Tibial artery (tissue), 4 donors: ENCODE data around the gene GAK.
A peak's percentile ranks its signal among the peaks of the same experiment; 100 is the strongest.

ENCODE experiments used
- DNase-seq, 2 donors: peaks; one replicate each; pipeline ENCODE4 v3.0.0-alpha.2; 2019
- H3K27ac ChIP-seq, 2 donors: fragments of 200-600 bp; sonication (generic) in 1 of 2; 1 replicate in 1 of 2; 2 replicates in 1 of 2; pipeline ENCODE4 v1.5.1; 2018 to 2019; ENCODE audit warnings: mild to moderate bottlenecking in 1 of 2
- H3K27me3 ChIP-seq, 2 donors: fragments of 200-600 bp; sonication (generic) in 1 of 2; one replicate each; pipeline versions ENCODE4 v1.5.1 to v1.6.0; 2016 to 2019
- H3K36me3 ChIP-seq, 3 donors: fragments of 200-600 bp; sonication (generic) in 2 of 3; one replicate each; pipeline ENCODE4 v1.5.1; 2016 to 2019; ENCODE audit warnings: mild to moderate bottlenecking in 2 of 3
- H3K4me1 ChIP-seq, 4 donors: fragments of 200-600 bp; sonication (generic) in 2 of 4; 1 replicate in 3 of 4; 2 replicates in 1 of 4; pipeline ENCODE4 v1.5.1; 2016 to 2019
- H3K4me3 ChIP-seq, 2 donors: fragments of 200-600 bp; sonication (generic) in 1 of 2; 1 replicate in 1 of 2; 2 replicates in 1 of 2; pipeline ENCODE4 v1.5.1; 2018 to 2019; ENCODE audit warnings: mild to moderate bottlenecking in 2 of 2
- H3K9me3 ChIP-seq, 3 donors: fragments of 200-600 bp; sonication (generic) in 1 of 3; one replicate each; pipeline ENCODE4 v1.5.1; 2016 to 2019
- CTCF ChIP-seq, 2 experiments: fragments of 200-600 bp in 1 of 2; fragments of 450-650 bp in 1 of 2; IDR thresholded peaks; one replicate each; pipeline ENCODE4 v1.5.1; 2017 to 2019; ENCODE audit warnings: antibody characterized with exemption in 2 of 2, mild to moderate bottlenecking in 1 of 2, moderate library complexity in 1 of 2
- intact Hi-C: fragments of 100-400 bp; cut with DNase I; formaldehyde crosslinking; loops from one replicate; pipeline ENCODE4 v1.15.0; 2023; ENCODE audit warnings: low total_unique reads

Gene GAK

GRCh38 chr4:825063-825970 lies 106.8 kb downstream of the GAK start:
- no peak for DNase-seq
- Histone ChIP-seq H3K27me3 (peaks cover 8 to 95% of the 10 kb centered on the region in 2 donors), H3K4me3 (peak overlapping the region; percentile 25 to 49), H3K27ac (no peak overlapping the region), H3K36me3 (no peaks in the 10 kb centered on the region), H3K9me3 (no peaks in the 10 kb centered on the region), H3K4me1 (peaks cover 0 to 24% (median 18%) of the 10 kb centered on the region in 4 donors)
- no peak for TF ChIP-seq CTCF (IDR thresholded peaks at IDR 0.05)
- intact Hi-C loops, result no loop called here

- no peak for TF ChIP-seq CTCF (IDR thresholded peaks at IDR 0.05)
- peaks cover 8 to 95% of the 10 kb centered on the region in 2 donors for H3K27me3 ChIP-seq
- intact Hi-C loops, result no loop called here
These were observed 107.6 kb downstream of the GAK start for GRCh38 chr4:824461-825062.

GRCh38 chr4:823761-824460 lies 108.2 kb downstream of the GAK start:
- no peak for TF ChIP-seq CTCF (IDR thresholded peaks at IDR 0.05)
- peaks cover 8 to 94% of the 10 kb centered on the region in 2 donors for H3K27me3 ChIP-seq
- peak in 1 of 2 donors; percentile 7 for DNase-seq

More at GRCh38 chr4:824461-825062, 107.6 kb downstream of the GAK start:
- Histone ChIP-seq H3K27ac (no peak overlapping the region), H3K4me3 (no peak overlapping the region), H3K36me3 (no peaks in the 10 kb centered on the region), H3K4me1 (peaks cover 0 to 24% (median 18%) of the 10 kb centered on the region in 4 donors), H3K9me3 (peaks cover 0 to 4% (median 0%) of the 10 kb centered on the region in 3 donors)
- DNase-seq, result peak in 1 of 2 donors; percentile 15

GRCh38 chr4:823176-823760 lies 108.8 kb downstream of the GAK start:
- Histone ChIP-seq H3K27ac (no peak overlapping the region), H3K9me3 (peaks cover 0 to 4% (median 0%) of the 10 kb centered on the region in 3 donors), H3K36me3 (no peaks in the 10 kb centered on the region), H3K27me3 (peaks cover 8 to 94% of the 10 kb centered on the region in 2 donors), H3K4me3 (no peak overlapping the region), H3K4me1 (peaks cover 0 to 24% (median 18%) of the 10 kb centered on the region in 4 donors)
- DNase-seq, result peak in 1 of 2 donors; percentile 15
- TF ChIP-seq CTCF (IDR thresholded peaks at IDR 0.05), result no peak
- intact Hi-C loops, result no loop called here

More at GRCh38 chr4:823761-824460, 108.2 kb downstream of the GAK start:
- Histone ChIP-seq H3K36me3 (no peaks in the 10 kb centered on the region), H3K9me3 (peaks cover 0 to 4% (median 0%) of the 10 kb centered on the region in 3 donors), H3K4me3 (no peak overlapping the region), H3K4me1 (peaks cover 0 to 24% (median 18%) of the 10 kb centered on the region in 4 donors), H3K27ac (no peak overlapping the region)
- intact Hi-C loops, result no loop called here
